ENCODE measurements around the gene FTO. TPM values are rescaled to one million over a fixed set of nuclear protein-coding genes. Genes with fewer than 3 reads are reported as not detected.

The FTO gene
- total RNA-seq, result 48.1 and 82.4 TPM in 2 replicates

DNA sequence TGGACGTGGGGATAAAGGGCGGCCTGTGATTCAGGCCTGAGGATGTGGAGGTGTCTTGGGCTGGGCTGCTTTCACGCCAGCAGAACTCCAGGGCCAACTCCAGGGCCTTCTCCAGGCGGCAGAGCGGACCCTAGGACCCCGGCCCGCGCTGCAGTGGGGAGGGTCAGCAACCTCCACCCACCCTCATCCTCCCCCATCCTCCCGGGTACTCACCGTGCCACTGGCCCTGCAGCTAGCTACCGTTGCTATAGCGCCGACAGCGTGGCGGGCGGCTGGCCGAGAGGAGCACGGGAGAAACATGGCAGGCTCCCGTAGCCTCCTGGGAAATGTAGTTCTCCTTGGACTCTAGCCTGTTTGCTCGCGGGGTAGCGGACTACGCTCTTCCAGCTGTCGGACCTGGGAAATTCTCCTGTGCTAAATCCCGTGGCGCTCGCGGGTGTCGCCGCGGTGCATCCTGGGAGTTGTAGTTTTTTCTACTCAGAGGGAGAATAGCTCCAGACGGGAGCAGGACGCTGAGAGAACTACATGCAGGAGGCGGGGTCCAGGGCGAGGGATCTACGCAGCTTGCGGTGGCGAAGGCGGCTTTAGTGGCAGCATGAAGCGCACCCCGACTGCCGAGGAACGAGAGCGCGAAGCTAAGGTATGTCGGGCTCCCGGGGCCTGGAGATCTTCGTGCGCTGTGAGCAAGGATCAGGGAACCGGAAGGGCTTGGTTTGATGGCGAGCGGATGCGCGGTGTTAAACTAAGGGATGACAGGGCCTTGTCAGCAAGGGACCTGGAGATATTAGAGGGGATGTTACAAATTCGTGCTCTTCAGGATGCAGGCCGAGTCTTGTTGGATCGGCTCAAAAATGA, at the start of gene FTO, which contains the start of gene RPGRIP1L:
TSS of gene FTO (plus strand) at position 567 of the 855 bp plus-strand sequence.
TSS of gene RPGRIP1L (minus strand) at position 270 of the 855 bp plus-strand sequence. CDS start 3,136 bp downstream, outside the sequence.

Other genes starting within 250 kb of the FTO start
- 19.8 and 28.0 TPM in 2 replicates for gene AKTIP, start 200.9 kb upstream of the FTO start, total RNA-seq
- 7.8 and 12.0 TPM in 2 replicates for gene RPGRIP1L, start 297 bp upstream of the FTO start, total RNA-seq

All from epithelial cell of umbilical artery (primary cell).